GM12865 (cell line): ENCODE measurements around the gene CACFD1.

Experiments
- DNase-seq: peaks from one replicate; pipeline ENCODE4 v3.0.0; 2010; ENCODE audit warnings: low read depth
- H3K4me3 ChIP-seq: 2 replicates; pipeline ENCODE4 v1.5.1; 2011; ENCODE audit warnings: mild to moderate bottlenecking, low read depth, low read length, control low read depth
- TF ChIP-seq, protein P1 (sequence below): IDR thresholded peaks from 2 replicates; pipeline ENCODE4 v1.5.1; 2011; ENCODE audit warnings: low read length, control low read depth, low read depth, inconsistent platforms; ENCODE audit not compliant: insufficient read depth; ENCODE audit errors: missing control alignments

Gene CACFD1

DNA sequence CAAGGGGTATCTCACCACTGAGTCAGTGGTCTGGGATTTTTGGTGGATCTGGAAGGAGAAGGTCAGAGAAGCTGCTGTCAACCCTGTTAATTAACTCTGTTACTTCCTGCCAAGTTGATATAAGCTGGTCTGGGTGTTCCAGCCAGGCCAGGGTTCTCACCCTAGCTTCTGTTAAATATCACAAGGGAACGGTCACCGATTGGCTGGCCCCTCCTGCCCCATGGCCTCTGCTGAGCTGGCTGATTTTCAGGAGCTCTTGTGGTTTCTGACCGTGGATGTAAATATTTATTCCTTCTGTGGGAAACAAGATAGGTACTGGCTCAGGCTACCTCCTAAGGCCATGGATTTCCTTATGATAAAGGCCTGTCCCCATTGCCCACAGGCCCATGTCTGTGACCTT, 36.6 kb upstream of the CACFD1 start:
- DNase-seq, result no peak
- H3K4me3 ChIP-seq, result no peak overlapping the region
- TF ChIP-seq, protein P1, sequence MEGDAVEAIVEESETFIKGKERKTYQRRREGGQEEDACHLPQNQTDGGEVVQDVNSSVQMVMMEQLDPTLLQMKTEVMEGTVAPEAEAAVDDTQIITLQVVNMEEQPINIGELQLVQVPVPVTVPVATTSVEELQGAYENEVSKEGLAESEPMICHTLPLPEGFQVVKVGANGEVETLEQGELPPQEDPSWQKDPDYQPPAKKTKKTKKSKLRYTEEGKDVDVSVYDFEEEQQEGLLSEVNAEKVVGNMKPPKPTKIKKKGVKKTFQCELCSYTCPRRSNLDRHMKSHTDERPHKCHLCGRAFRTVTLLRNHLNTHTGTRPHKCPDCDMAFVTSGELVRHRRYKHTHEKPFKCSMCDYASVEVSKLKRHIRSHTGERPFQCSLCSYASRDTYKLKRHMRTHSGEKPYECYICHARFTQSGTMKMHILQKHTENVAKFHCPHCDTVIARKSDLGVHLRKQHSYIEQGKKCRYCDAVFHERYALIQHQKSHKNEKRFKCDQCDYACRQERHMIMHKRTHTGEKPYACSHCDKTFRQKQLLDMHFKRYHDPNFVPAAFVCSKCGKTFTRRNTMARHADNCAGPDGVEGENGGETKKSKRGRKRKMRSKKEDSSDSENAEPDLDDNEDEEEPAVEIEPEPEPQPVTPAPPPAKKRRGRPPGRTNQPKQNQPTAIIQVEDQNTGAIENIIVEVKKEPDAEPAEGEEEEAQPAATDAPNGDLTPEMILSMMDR, result no peak

- DNase-seq, result no peak
Observed at GRCh38 chr9:133424187-133424586, 35.6 kb upstream of the CACFD1 start.

GRCh38 chr9:133425049-133425632, 34.6 kb upstream of the CACFD1 start:
- TF ChIP-seq, protein P1, result no peak
- no peak overlapping the region for H3K4me3 ChIP-seq
- DNase-seq, result no peak

More at GRCh38 chr9:133424187-133424586, 35.6 kb upstream of the CACFD1 start:
- TF ChIP-seq, protein P1, result no peak
- no peak overlapping the region for H3K4me3 ChIP-seq

DNA sequence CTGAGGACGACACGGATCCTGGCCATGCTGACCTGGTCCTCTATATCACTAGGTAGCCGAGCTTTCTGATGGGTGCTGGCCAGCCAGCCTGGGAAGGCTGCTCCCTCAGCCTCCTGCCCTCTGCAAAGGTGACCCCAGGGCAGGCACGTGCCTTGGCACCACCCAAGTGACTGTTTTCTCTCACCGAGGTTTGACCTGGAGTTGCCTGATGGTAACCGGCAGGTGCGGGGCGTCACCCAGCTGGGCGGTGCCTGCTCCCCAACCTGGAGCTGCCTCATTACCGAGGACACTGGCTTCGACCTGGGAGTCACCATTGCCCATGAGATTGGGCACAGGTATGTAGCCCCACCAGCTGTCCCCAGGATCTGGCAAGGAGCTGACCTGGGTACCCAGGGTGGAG, 33.8 kb upstream of the CACFD1 start:
- no peak overlapping the region for H3K4me3 ChIP-seq
- TF ChIP-seq, protein P1, result no peak
- no peak for DNase-seq

DNA sequence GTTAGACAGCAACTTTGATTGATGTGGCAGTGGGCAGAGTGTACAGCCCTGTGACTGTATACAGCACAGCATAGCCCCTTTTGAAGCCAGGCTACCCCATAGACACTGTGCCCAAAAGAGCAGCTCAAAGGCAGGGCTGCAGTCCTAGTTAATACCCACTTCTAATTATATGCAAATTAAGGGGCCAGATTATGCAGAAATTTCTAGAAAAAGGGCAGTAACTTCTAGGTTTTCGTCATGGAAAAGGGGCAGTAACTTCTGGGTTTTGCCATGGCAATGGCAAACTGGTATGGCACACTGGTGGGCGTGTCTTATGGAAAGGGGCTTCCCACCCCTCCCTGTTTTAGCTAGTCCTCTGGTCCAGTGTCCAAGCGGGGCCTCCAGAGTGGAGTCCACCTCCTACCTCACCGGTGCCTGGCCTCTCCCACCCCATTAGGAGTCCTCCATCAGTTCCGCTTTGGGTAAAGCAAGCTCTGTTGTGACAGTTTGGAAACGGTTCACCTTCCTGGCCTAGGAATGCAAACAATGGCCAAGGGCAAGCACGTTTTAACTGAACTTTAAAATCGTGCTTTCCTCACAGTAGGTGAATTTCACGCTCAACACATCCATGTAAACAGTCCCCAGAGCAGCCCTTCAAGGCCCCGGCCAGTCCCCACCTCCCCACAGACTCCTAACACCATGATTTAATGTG, 32.0 kb upstream of the CACFD1 start:
- DNase-seq, result no peak
- TF ChIP-seq, protein P1, result no peak
- no peak overlapping the region for H3K4me3 ChIP-seq

- no peak overlapping the region for H3K4me3 ChIP-seq
- TF ChIP-seq, protein P1, result no peak
- peak; percentile 31 for DNase-seq
Observed at GRCh38 chr9:133428617-133429101, 31.1 kb upstream of the CACFD1 start.

DNA sequence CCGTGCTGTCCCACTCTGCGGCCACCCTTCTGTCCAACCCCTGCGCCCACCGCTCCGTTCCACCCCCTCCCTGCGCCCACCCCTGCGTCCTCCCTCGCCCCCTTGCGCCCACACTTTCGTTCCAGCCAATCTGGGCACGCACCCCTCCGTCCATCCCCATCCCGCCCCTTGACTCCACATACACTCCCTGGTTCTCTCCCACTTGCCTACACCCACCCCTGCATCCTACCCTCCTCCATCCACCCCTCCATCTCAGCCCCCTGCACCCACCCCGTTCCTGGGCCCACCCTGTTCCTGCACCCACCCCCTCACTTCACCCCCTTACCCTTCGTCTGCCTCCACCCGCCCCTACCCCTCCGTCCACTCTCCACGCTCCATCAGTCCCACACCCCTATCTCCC, 30.6 kb upstream of the CACFD1 start:
- DNase-seq, result no peak
- H3K4me3 ChIP-seq, result no peak overlapping the region
- TF ChIP-seq, protein P1, result no peak
